Measurements from ENCODE around the gene SCD.

GRCh38 chr10:100330079-100330478 is 17.0 kb upstream of the SCD start, which contains the start of gene PKD2L1:
- no peak for TF ChIP-seq CTCF (IDR thresholded peaks at IDR 0.05)
- TF ChIP-seq EP300 (IDR thresholded peaks at IDR 0.05) = no peak
- TF ChIP-seq POLR2A (IDR thresholded peaks at IDR 0.05) = no peak

All from suprapubic skin (tissue), 3 donors.